GM12865 (cell line): ENCODE results near the gene PIK3R2.

Experiments
- DNase-seq: peaks from one replicate; pipeline ENCODE4 v3.0.0; 2010; ENCODE audit warnings: low read depth
- H3K4me3 ChIP-seq: 2 replicates; pipeline ENCODE4 v1.5.1; 2011; ENCODE audit warnings: mild to moderate bottlenecking, low read depth, low read length, control low read depth
- TF ChIP-seq, protein P1 (sequence below): IDR thresholded peaks from 2 replicates; pipeline ENCODE4 v1.5.1; 2011; ENCODE audit warnings: low read length, control low read depth, low read depth, inconsistent platforms; ENCODE audit not compliant: insufficient read depth; ENCODE audit errors: missing control alignments

The PIK3R2 gene

GRCh38 chr19:18164072-18164471, 11.1 kb downstream of the PIK3R2 start:
- no peak for DNase-seq

DNA sequence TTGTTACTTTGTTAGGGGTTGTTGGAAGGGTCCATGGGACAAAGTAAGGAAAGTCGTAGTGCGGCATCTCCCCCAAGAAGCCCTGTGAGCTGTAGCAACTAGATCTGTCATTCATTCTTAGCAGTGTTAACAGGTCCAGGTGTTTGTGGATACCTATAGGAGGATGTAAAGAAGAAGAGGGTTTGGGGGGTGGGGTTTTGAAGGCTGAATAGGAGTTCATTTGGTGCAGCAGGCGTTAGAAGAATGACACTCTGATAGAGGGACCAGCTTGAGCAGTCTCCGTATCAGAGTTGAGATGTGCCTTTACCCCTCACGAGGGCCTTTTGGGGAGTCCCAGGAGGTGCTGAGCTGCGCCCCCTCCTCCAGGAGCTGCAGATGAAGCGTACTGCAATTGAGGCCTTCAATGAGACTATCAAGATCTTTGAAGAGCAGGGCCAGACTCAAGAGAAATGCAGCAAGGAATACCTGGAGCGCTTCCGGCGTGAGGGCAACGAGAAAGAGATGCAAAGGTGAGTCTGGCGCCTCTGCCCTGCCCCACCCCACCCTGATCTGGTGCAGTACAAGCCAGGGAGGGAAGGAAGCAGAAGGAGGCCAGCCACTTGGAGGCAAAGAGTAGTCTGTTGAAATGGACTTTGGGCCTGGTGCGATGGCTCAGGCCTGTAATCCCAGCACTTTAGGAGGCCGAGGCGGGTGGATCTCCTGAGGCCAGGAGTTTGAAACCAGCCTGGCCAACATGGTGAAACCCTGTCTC, 13.0 kb downstream of the PIK3R2 start:
- no peak overlapping the region for H3K4me3 ChIP-seq
- TF ChIP-seq, protein P1, sequence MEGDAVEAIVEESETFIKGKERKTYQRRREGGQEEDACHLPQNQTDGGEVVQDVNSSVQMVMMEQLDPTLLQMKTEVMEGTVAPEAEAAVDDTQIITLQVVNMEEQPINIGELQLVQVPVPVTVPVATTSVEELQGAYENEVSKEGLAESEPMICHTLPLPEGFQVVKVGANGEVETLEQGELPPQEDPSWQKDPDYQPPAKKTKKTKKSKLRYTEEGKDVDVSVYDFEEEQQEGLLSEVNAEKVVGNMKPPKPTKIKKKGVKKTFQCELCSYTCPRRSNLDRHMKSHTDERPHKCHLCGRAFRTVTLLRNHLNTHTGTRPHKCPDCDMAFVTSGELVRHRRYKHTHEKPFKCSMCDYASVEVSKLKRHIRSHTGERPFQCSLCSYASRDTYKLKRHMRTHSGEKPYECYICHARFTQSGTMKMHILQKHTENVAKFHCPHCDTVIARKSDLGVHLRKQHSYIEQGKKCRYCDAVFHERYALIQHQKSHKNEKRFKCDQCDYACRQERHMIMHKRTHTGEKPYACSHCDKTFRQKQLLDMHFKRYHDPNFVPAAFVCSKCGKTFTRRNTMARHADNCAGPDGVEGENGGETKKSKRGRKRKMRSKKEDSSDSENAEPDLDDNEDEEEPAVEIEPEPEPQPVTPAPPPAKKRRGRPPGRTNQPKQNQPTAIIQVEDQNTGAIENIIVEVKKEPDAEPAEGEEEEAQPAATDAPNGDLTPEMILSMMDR, result no peak
- DNase-seq, result no peak

More at GRCh38 chr19:18164072-18164471, 11.1 kb downstream of the PIK3R2 start:
- TF ChIP-seq, protein P1, result no peak
- H3K4me3 ChIP-seq, result no peak overlapping the region

GRCh38 chr19:18167011-18167410, 14.0 kb downstream of the PIK3R2 start:
- no peak for DNase-seq
- no peak overlapping the region for H3K4me3 ChIP-seq
- TF ChIP-seq, protein P1, result no peak

- peak; percentile 79 for DNase-seq
- TF ChIP-seq, protein P1, result peak; percentile 87
These were observed 15.1 kb downstream of the PIK3R2 start for GRCh38 chr19:18167975-18168645.

DNA sequence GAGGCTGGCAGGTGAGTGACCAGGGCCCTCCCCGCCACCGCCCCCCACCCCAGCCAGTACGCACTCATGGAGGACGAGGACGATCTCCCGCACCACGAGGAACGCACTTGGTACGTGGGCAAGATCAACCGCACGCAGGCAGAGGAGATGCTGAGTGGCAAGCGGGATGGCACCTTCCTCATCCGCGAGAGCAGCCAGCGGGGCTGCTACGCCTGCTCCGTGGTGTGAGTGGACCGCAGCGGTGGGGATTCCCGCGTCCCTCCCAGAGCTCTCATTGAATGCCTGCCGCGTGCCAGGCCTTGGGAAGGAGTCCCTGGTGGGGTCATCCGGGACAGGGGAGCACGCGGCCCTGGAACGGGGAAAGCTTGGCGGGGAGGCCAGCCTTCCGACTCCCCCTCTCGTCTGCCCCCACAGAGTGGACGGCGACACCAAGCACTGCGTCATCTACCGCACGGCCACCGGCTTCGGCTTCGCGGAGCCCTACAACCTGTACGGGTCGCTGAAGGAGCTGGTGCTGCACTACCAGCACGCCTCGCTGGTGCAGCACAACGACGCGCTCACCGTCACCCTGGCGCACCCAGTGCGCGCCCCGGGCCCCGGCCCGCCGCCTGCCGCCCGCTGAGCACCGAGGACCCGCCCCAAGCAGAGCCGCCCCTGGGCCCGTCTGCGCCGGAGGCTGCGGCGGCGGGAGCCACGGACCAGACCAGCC, 15.9 kb downstream of the PIK3R2 start:
- DNase-seq, result no peak
- H3K4me3 ChIP-seq, result no peak overlapping the region
- TF ChIP-seq, protein P1, result no peak

More at GRCh38 chr19:18167975-18168645, 15.1 kb downstream of the PIK3R2 start:
- H3K4me3 ChIP-seq, result no peak overlapping the region

GRCh38 chr19:18170714-18171255, 17.8 kb downstream of the PIK3R2 start:
- TF ChIP-seq, protein P1, result no peak
- peak overlapping the region; percentile 37 for H3K4me3 ChIP-seq
- peak; percentile 91 for DNase-seq
